Prostate gland (tissue), 2 donors: Measurements from ENCODE around the gene GUCY1A2. TPM values are rescaled to one million over a fixed set of nuclear protein-coding genes. Genes with fewer than 3 reads are reported as not detected.

Experiments used
- DNase-seq: peaks from one replicate; pipeline ENCODE4 v3.0.0-alpha.2; 2019; ENCODE audit warnings: low spot score
- H3K27ac ChIP-seq, 2 donors: fragments of 200-600 bp; sonication (generic); 2 replicates each; pipeline ENCODE4 v1.5.1; 2017 to 2019
- H3K27me3 ChIP-seq: fragments of 200-600 bp; sonication (generic); replicated peaks from 2 replicates; pipeline ENCODE4 v1.5.1; 2019; ENCODE audit not compliant: insufficient read depth
- H3K36me3 ChIP-seq, 2 donors: fragments of 200-600 bp; sonication (generic); 1 replicate in 1 of 2; 2 replicates in 1 of 2; pipeline versions ENCODE4 v1.5.1 to v1.8.1; 2017 to 2019
- H3K4me1 ChIP-seq: fragments of 200-600 bp; sonication (generic); replicated peaks from 2 replicates; pipeline ENCODE4 v1.5.1; 2019
- H3K4me3 ChIP-seq, 2 donors: fragments of 200-600 bp; sonication (generic); 2 replicates each; pipeline ENCODE4 v1.5.1; 2017 to 2019
- H3K9me3 ChIP-seq: fragments of 200-600 bp; sonication (generic); 2 replicates; pipeline ENCODE4 v1.5.1; 2017
- POLR2A ChIP-seq: fragments of 450-650 bp; IDR thresholded peaks from one replicate; pipeline ENCODE4 v1.6.1; 2016; ENCODE audit warnings: antibody characterized with exemption, mild to moderate bottlenecking
- POLR2AphosphoS5 ChIP-seq: sonication (generic); formaldehyde crosslinking; IDR thresholded peaks from one replicate; pipeline ENCODE4 v1.6.1; 2017; ENCODE audit warnings: antibody characterized with exemption
- WGBS: methylation state at CpG from one replicate; pipeline ENCODE4 v1.1.5; 2018; 5-methylcytosine and 5-hydroxymethylcytosine counted together
- intact Hi-C: fragments of 100-400 bp; cut with DNase I; formaldehyde crosslinking; loops from one replicate; pipeline ENCODE4 v1.14.2; 2022
- total RNA-seq, 2 donors: library from RNA; depleted of rRNA; stranded (reverse); fragments of >200 nt; gene quantifications; one replicate each; pipeline ENCODE4 v1.1.0, GENCODE V29; 2016
- TF ChIP-seq, protein P1 (sequence below), 4 experiments: fragments of 200-600 bp in 2 of 4; fragments of 450-650 bp in 2 of 4; sonication (generic) in 2 of 4; IDR thresholded peaks; 1 replicate in 3 of 4; 2 replicates in 1 of 4; pipeline ENCODE4 v1.5.1; 2016 to 2019; ENCODE audit warnings: antibody characterized with exemption in 4 of 4, mild to moderate bottlenecking in 2 of 4, moderate library complexity in 2 of 4

The GUCY1A2 gene
- total RNA-seq, 2 donors from 2014 or later: 1.2 to 15.3 TPM

DNA sequence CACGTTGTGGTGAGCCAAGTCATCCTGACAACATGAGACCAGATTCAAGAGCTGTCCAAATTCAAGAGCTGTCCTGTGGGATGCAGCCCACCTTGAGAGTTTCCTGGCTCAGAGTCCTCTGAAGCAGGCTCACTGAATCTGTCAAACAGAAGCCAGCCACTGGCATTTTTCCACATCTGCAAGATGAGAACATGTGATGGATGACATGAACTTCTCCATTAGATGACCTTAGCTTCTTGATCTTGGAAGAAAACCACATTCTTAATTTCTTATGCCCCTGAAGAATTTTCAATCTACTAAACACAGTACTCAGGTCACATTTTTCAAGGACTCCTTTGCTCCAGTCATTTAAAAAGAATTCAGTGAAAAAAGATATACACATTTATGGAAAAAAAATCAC, 291.0 kb downstream of the GUCY1A2 start:
- Histone ChIP-seq H3K36me3 (no peaks in the 10 kb centered on the region), H3K27me3 (peaks cover 2% of the 10 kb centered on the region), H3K4me1 (no peaks in the 10 kb centered on the region), H3K4me3 (no peak overlapping the region), H3K27ac (no peak overlapping the region), H3K9me3 (no peaks in the 10 kb centered on the region)
- DNase-seq: no peak
- intact Hi-C loops: no loop called here
- WGBS: 68% methylated on average over 1 of the region's 1 CpG
- TF ChIP-seq, protein P1, sequence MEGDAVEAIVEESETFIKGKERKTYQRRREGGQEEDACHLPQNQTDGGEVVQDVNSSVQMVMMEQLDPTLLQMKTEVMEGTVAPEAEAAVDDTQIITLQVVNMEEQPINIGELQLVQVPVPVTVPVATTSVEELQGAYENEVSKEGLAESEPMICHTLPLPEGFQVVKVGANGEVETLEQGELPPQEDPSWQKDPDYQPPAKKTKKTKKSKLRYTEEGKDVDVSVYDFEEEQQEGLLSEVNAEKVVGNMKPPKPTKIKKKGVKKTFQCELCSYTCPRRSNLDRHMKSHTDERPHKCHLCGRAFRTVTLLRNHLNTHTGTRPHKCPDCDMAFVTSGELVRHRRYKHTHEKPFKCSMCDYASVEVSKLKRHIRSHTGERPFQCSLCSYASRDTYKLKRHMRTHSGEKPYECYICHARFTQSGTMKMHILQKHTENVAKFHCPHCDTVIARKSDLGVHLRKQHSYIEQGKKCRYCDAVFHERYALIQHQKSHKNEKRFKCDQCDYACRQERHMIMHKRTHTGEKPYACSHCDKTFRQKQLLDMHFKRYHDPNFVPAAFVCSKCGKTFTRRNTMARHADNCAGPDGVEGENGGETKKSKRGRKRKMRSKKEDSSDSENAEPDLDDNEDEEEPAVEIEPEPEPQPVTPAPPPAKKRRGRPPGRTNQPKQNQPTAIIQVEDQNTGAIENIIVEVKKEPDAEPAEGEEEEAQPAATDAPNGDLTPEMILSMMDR (IDR thresholded peaks at IDR 0.05): no peak
- TF ChIP-seq POLR2AphosphoS5 (no peak), POLR2A (no peak)

DNA sequence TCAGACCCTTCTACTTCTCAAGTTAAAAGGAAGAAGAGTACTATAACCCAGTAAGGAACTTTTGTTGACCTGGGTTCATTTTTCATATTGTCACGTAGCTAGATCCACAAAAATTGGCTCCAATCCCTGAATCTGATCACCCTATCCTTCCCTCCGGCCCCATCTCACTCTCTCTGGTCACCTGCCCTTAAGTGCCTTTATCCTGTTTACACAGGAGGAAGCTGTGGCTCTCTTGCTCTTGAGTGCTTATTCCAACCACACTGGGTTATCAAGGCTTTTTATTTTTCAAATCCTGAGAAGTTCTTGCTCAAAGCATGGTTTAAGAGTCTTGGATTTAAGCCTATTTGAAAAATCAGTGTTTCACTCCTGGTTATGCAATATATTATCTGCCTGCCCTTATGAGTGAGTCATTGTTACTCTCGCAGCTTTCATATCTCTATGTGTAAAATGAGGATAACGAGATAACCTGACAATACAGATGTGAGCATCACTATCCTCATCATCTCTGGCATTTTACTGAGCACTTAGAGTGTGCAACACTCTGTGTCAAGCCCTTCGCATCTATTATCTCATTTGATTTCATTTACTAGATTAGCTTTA, 293.9 kb downstream of the GUCY1A2 start:
- H3K27ac ChIP-seq: no peak overlapping the region
- no peak for DNase-seq
- no peaks in the 10 kb centered on the region for H3K9me3 ChIP-seq
- intact Hi-C loops: loop anchor here (5.0 kb wide), 1 partner anchor 293 kb away; the partner anchor contains the start of gene GUCY1A2
- no peaks in the 10 kb centered on the region for H3K36me3 ChIP-seq
- H3K4me3 ChIP-seq: no peak overlapping the region
- H3K27me3 ChIP-seq: peaks cover 1% of the 10 kb centered on the region
- TF ChIP-seq POLR2AphosphoS5: no peak
- TF ChIP-seq POLR2A: no peak
- TF ChIP-seq, protein P1 (IDR thresholded peaks at IDR 0.05): no peak
- 55% methylated on average over 5 of the region's 5 CpGs for WGBS
- H3K4me1 ChIP-seq: no peaks in the 10 kb centered on the region

DNA sequence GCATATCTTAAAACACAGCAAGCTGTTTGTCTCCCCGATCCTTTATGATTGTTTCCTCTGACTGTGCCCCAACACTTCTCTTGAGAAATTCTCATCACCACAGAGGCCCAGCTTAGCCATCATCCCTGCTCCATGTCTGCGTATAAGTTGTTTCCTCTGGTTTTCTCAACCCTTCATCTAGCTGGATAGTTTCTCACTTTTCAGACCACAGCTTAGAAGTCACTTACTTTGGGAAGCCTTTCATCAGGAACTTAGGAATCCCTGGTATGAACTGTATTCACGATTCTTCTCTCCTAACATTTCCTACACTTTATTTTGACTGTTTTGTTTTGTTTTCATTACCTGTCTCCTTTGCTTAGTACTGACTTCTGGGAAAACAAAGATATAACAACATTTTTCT, 295.2 kb downstream of the GUCY1A2 start:
- TF ChIP-seq POLR2A (no peak), POLR2AphosphoS5 (no peak)
- TF ChIP-seq, protein P1 (IDR thresholded peaks at IDR 0.05): no peak
- intact Hi-C loops: loop anchor here (5.0 kb wide), 1 partner anchor 294 kb away; the partner anchor contains the start of gene GUCY1A2
- H3K4me3 ChIP-seq: no peak overlapping the region
- no peaks in the 10 kb centered on the region for H3K9me3 ChIP-seq
- no peaks in the 10 kb centered on the region for H3K36me3 ChIP-seq
- no peaks in the 10 kb centered on the region for H3K27me3 ChIP-seq
- no peaks in the 10 kb centered on the region for H3K4me1 ChIP-seq
- DNase-seq: no peak
- H3K27ac ChIP-seq: no peak overlapping the region
- WGBS: 54% methylated on average over 3 of the region's 3 CpGs

DNA sequence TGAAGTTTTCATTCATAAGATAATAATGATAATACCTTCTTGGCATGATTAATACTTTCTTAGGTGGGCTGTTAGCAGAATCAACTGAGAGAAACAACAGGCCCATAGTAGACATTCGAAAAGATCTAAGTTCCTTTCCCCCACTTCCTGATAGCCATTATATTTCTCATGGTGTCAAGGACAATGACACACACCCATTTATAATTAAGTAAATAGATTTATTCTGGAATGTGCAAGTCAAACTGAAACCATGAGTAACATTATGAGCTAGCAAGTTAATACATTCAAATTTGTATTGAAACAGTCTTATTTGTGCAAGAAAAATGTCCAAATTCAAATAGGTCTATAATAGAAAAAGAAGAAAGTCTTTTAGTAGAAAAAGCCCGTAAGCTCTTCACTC, 301.1 kb downstream of the GUCY1A2 start:
- Histone ChIP-seq H3K4me3 (no peak overlapping the region), H3K27me3 (no peaks in the 10 kb centered on the region), H3K9me3 (no peaks in the 10 kb centered on the region), H3K36me3 (no peaks in the 10 kb centered on the region), H3K27ac (no peak overlapping the region), H3K4me1 (no peaks in the 10 kb centered on the region)
- DNase-seq: no peak
- 51% methylated on average over 2 of the region's 2 CpGs for WGBS
- TF ChIP-seq, protein P1 (IDR thresholded peaks at IDR 0.05): no peak
- TF ChIP-seq POLR2AphosphoS5 (no peak), POLR2A (no peak)
- intact Hi-C loops: no loop called here

DNA sequence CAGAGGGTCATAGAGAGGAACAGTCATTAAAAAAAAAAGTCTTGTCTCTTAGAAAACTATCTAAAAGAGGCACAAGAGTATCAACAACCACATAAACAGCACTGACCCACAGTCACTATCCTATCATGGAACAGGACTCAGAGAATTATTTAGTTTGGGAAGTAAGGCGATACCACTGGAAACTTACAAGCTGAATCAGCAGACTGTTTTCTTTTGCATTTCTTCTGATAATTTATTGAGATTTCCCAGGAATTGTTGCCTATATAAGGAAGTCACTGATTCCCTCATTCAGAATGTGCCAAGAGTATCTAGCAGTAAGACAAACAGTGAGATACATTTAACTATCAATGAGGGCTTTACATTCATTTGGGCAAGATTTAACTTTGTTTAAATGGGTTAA, 304.1 kb downstream of the GUCY1A2 start:
- Histone ChIP-seq H3K27me3 (no peaks in the 10 kb centered on the region), H3K4me3 (no peak overlapping the region), H3K9me3 (no peaks in the 10 kb centered on the region), H3K4me1 (no peaks in the 10 kb centered on the region), H3K27ac (no peak overlapping the region), H3K36me3 (no peaks in the 10 kb centered on the region)
- intact Hi-C loops: no loop called here
- TF ChIP-seq POLR2A (no peak), POLR2AphosphoS5 (no peak)
- TF ChIP-seq, protein P1 (IDR thresholded peaks at IDR 0.05): no peak
- 38% methylated on average over 1 of the region's 1 CpG for WGBS
- DNase-seq: no peak
